NCI-H1092 (cell line): ENCODE measurements around the gene ZNF334.
A peak's percentile ranks its signal among the peaks of the same experiment; 100 is the strongest.

Experiments
- DNase-seq: peaks from one replicate; lab custom pipeline; 2025; lab: John Stamatoyannopoulos, UW

ZNF334 gene

DNA sequence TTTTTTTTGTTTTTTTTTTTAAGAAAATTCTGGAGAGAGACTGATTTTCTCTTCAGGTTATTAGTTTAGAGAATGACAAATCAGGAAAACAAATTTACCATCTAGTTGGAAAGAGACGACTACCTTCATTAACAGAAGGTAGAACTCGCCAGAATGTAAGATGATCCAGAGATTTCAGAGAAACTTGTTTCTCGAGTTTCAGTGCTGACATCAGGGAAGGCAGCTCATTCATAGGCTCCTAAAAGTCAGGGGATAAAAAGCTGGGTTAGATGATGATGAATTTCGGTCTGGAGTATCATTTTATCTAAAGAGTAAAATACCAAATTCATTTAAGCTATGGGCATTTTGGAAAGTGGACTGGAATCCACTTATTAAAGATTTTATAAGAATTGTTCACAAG, 27.9 kb downstream of the ZNF334 start:
- no peak for DNase-seq

- DNase-seq: no peak
These were observed 28.4 kb downstream of the ZNF334 start for GRCh38 chr20:46484954-46485353.

DNA sequence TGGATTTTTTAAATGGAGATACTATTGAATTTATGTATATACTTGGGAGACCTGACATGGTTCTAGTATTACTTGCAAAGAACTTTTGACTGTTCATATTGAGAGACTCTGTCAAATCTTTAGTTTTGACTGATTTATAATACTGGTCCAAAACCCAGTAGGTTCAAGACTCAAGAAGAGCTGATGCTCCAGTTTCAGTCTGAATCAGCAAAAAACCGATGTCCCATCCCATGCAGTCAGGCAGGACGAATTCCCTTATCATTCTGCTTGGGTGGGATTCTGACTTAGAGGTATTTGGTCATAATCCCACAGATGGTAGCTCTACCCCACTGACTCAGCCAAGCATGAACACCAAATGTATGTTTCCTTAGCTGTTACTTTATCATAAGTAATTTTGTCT, 29.5 kb downstream of the ZNF334 start:
- DNase-seq: no peak

DNA sequence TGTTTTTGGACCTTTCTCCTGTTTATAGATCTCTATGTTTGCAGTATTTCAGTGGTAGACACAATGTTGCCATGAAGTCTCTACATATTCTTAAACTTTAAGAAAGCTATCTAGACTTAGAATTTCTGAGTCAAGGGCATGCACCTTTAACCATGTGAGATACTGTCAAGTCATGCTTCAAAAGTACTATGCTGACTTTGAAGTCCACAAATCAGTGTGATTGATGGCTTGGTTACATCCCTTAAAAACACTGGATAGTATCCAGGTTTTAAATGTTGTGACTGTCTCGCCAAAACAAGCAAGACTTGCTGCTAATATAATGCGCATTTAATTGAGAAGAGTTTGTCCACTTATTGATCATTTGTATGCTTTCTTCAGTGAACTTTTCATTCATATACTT, 30.5 kb downstream of the ZNF334 start:
- no peak for DNase-seq

DNA sequence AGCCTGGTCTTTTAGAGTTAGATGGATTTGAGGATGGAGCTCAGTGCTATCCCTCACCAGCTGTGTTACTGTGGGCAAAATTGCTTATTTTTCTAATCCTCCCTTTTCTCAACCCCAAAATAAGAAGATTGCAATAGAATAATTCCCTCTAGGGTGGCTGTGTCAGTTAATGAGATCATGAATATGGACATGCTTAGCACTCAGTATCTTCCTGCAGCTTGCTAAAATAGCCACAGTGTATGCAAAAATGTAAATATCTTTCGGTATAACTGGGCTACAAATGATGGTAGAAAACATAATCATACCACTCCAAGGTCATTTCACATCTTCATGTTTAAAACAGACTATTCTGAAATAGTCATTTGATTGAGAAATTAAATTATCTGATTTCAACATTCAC, 35.7 kb downstream of the ZNF334 start:
- DNase-seq: no peak

- DNase-seq: no peak
These were observed 36.1 kb downstream of the ZNF334 start for GRCh38 chr20:46477225-46477624.

GRCh38 chr20:46468508-46468907, 44.9 kb downstream of the ZNF334 start:
- DNase-seq: no peak

DNA sequence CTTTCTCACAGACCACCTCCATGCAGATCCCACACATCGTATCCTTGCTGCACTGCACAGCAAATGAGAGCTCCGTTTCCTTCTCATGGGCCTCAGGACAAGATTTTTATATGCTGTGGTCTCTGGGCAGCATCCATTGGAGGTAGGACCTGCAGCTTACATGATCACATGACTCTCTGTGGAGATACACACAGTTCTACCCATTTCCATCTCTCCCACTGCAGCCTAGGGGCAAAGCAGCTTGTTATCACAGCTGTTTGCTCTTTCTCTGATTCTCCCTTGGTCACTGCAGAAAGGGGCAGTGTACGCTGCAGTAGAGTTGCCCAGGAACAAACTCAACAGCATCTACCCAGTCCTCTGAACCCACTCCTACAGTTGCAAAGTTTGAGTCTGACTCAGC, 48.9 kb downstream of the ZNF334 start:
- no peak for DNase-seq

GRCh38 chr20:46463852-46464251, 49.5 kb downstream of the ZNF334 start:
- DNase-seq: no peak

DNA sequence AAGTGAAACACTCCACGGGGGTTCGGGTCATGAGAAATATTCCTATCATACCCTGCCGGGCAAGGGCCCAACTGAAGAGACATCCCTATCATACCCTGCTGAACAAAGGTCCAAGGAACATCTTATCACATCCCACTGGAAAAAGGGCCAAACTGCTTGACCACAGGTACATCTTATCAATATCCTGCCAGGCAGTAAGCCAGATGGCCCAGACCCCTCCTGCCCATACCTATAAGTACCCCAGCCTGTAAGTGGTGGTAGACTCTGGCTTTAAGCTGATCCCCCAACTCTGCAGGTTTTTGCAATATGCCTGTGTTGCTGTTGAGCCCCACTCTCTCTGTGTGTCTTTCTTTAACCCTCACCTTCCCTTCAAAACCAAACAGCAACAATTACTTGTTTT, 51.6 kb downstream of the ZNF334 start:
- no peak for DNase-seq

GRCh38 chr20:46458866-46459750, 54.3 kb downstream of the ZNF334 start:
- peak; percentile 21 for DNase-seq

DNA sequence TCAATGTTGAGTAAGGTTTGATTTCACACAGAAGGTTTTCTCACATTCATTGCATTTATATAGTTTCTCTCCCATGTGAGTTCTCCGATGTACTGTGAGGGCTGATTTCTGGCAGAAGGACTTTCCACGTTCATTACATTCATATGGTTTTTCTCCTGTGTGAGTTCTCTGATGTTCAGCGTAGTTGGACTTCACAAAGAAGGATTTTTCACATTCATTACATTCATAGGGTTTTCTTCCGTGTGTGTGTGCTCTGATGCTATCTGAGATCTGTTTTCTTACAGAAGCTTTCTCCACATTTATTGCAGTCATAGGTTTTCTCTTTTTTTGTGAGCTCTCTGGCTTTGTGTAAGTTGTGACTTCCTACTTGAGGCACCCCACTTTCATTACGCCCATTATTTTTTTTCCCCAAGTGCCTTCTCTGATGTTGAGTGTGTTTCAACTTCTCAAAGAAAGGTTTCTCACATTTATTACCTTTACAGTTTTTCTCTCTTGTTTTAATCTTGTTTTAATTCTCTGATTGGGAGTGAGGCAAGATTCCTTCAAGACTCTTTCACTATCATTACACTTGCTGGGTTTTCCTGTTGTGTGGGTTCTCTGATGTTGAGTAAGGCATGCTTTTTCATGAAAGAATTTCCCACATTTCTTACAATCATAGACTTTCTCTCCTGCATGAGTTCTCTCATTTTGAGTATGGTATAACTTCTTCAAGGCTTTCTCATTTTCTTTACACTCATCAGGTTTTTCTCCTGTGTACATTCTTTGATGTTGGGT, 56.9 kb downstream of the ZNF334 start:
- DNase-seq: no peak

- no peak for DNase-seq
These were observed 57.6 kb downstream of the ZNF334 start for GRCh38 chr20:46455729-46456128.
